Bronchial epithelial cell (primary cell): ENCODE data around the gene NUDT4. TPM values are rescaled to one million over a fixed set of nuclear protein-coding genes. Genes with fewer than 3 reads are reported as not detected.
A peak's percentile ranks its signal among the peaks of the same experiment; 100 is the strongest.

ENCODE experiments used
- DNase-seq: peaks from one replicate; pipeline ENCODE4 v3.0.0-alpha.2; 2010; ENCODE audit warnings: low read depth
- FAIRE-seq: peaks from 2 replicates; lab custom pipeline; 2011; peaks lifted over from hg19 to GRCh38; lab: Jason Lieb, UNC
- H3K27me3 ChIP-seq: 2 replicates; pipeline ENCODE4 v1.5.1; 2011; ENCODE audit warnings: low read length; ENCODE audit not compliant: control insufficient read depth, insufficient read depth
- H3K36me3 ChIP-seq: 2 replicates; pipeline ENCODE4 v1.5.1; 2011; ENCODE audit warnings: low read length; ENCODE audit not compliant: control insufficient read depth, insufficient read depth
- H3K4me3 ChIP-seq: 2 replicates; pipeline ENCODE4 v1.5.1; 2011; ENCODE audit warnings: mild to moderate bottlenecking, low read depth, low read length, control low read depth
- CTCF ChIP-seq: IDR thresholded peaks from 2 replicates; pipeline ENCODE4 v1.5.1; 2011; ENCODE audit warnings: mild to moderate bottlenecking, moderate library complexity, low read length, control low read depth, inconsistent platforms; ENCODE audit not compliant: insufficient read depth, severe bottlenecking
- total RNA-seq: library from RNA; depleted of rRNA; stranded (reverse); fragments of >200 nt; gene quantifications from 2 replicates; pipeline ENCODE4 v1.2.1, GENCODE V29; 2014

Gene NUDT4
- total RNA-seq, 1 donor from 2014 or later = 34.2 TPM

- DNase-seq = peak; percentile 67
- no peaks in the 10 kb centered on the region for H3K27me3 ChIP-seq
- FAIRE-seq = no peak
- peak; percentile 48 for TF ChIP-seq CTCF
- H3K4me3 ChIP-seq = no peak overlapping the region
- H3K36me3 ChIP-seq = no peaks in the 10 kb centered on the region
Observed at GRCh38 chr12:93419388-93420034, 41.8 kb downstream of the NUDT4 start.

- DNase-seq (no peak), FAIRE-seq (no peak)
- no peak overlapping the region for H3K4me3 ChIP-seq
- H3K36me3 ChIP-seq = no peaks in the 10 kb centered on the region
- no peak for TF ChIP-seq CTCF
- no peaks in the 10 kb centered on the region for H3K27me3 ChIP-seq
Observed at GRCh38 chr12:93422050-93422449, 44.3 kb downstream of the NUDT4 start.

- FAIRE-seq (no peak), DNase-seq (no peak)
- Histone ChIP-seq H3K4me3 (no peak overlapping the region), H3K27me3 (no peaks in the 10 kb centered on the region), H3K36me3 (no peaks in the 10 kb centered on the region)
- no peak for TF ChIP-seq CTCF
Observed at GRCh38 chr12:93425736-93426411, 48.1 kb downstream of the NUDT4 start.

- Histone ChIP-seq H3K36me3 (no peaks in the 10 kb centered on the region), H3K27me3 (no peaks in the 10 kb centered on the region), H3K4me3 (no peak overlapping the region)
- FAIRE-seq (no peak), DNase-seq (no peak)
- TF ChIP-seq CTCF = no peak
Observed at GRCh38 chr12:93426412-93426805, 48.7 kb downstream of the NUDT4 start.

DNA sequence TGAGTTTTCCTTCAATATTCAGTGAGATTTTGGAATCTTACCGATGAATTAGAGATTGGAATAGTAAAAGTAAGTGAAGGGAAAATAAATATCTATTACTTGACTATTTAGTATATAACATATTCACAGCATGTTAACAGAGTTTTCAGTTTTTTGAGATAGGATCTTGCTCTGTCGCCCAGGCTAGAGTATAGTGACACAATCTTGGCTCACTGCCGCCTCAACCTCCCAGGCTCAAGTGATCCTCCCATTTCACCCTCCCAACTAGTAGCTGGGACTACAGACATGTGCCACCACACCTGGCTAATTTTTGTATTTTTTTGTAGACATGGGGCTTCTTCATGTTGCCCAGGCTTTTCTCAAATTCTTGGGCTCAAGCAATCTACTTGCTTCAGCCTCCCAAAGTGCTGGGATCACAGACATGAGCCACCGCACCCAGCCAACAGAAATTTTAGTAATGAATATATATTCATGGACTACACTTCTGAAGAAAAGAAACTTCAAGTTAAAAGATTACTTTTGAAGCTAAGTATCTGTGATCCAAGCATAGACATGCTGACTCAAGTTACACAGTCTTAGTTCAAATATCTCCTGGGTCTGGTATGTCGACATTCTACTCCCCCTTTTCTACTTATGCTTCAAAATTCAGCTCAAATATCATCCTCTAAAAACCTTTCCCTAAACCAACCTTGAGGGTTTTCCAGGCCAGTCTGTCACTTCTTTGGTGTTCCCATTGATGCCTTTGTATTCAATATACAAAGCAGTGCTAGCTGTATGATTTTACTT, 50.2 kb downstream of the NUDT4 start:
- DNase-seq (peak; percentile 48), FAIRE-seq (no peak)
- Histone ChIP-seq H3K36me3 (no peaks in the 10 kb centered on the region), H3K27me3 (no peaks in the 10 kb centered on the region), H3K4me3 (no peak overlapping the region)
- TF ChIP-seq CTCF = no peak
